Measurements from ENCODE around the gene MAP3K5. TPM values are rescaled to one million over a fixed set of nuclear protein-coding genes. Genes with fewer than 3 reads are reported as not detected.

MAP3K5 gene
- total and polyA plus RNA-seq, 9 of the 15 experiments (the other 6 are each of a cell fraction or from before 2014, with no cell fraction given) = 2.2 to 13.0 (median 9.9) TPM

- no peak for FAIRE-seq
- Histone ChIP-seq H3K4me3 (no peak overlapping the region), H3K27ac (ENCODE audit: extremely low read depth, low read depth, low read length) (no peak overlapping the region), H3K4me2 (ENCODE audit: insufficient read depth, low read length) (no peak overlapping the region), H3K4me1 (replicated peaks in 1 of 2; ENCODE audit: control insufficient read depth in 2 of 2, insufficient read depth in 2 of 2, low read length in 2 of 2) (no peaks in the 10 kb centered on the region; a peak in 1 of 5 replicates), H3K9me3 (replicated peaks; ENCODE audit: control insufficient read depth, insufficient read depth, low read depth, low read length) (no peaks in the 10 kb centered on the region), H2AFZ (ENCODE audit: low read depth, low read length) (no peak overlapping the region), H3K9me1 (ENCODE audit: control insufficient read depth, insufficient read depth, low read length) (no peaks in the 10 kb centered on the region), H4K20me1 (replicated peaks; ENCODE audit: control insufficient read depth, insufficient read depth, low read length) (no peaks in the 10 kb centered on the region), H3K27me3 (ENCODE audit: control insufficient read depth in 2 of 2, insufficient read depth in 2 of 2, low read length in 2 of 2) (no peaks in the 10 kb centered on the region), H3K36me3 (ENCODE audit: control insufficient read depth, insufficient read depth, low read length) (peaks cover 35% of the 10 kb centered on the region; the same call in 2 of the 3 replicates), H3K9ac (ENCODE audit: insufficient read depth in 1 of 2, low read depth in 2 of 2, low read length in 2 of 2) (no peak overlapping the region), H3K79me2 (ENCODE audit: control insufficient read depth, insufficient read depth, low read length) (no peaks in the 10 kb centered on the region)
- CTCF ChIA-PET (ENCODE audit: low intra/inter-chr PET ratio) = no interaction called here
- POLR2A ChIA-PET = interaction anchor here (0.7 kb wide), 1 partner anchor 191 kb away, joined by 3 read pairs; no protein-coding TSS in a partner anchor
- no peak for ATAC-seq
- intact Hi-C loops (cut with micrococcal nuclease) = no loop called here
- WGBS (ENCODE audit: insufficient coverage, low coverage, missing lambda C conversion rate) = 57% methylated on average over 2 of the region's 2 CpGs
- no TSS peak for BruUV-seq (replicated peaks)
- TF ChIP-seq MAFK (IDR thresholded peaks at IDR 0.05; ENCODE audit: low read length) = peak; percentile 52; the same call in 1 of the 2 replicates
- no peak for TF ChIP-seq GMEB1 (CRISPR knock-in tag; IDR thresholded peaks at IDR 0.05)
- TF ChIP-seq ZKSCAN8 (CRISPR knock-in tag; IDR thresholded peaks at IDR 0.05) = no peak
- no peak for TF ChIP-seq ZBTB43 (CRISPR knock-in tag; IDR thresholded peaks at IDR 0.05)
- peak; percentile 76 for TF ChIP-seq C11orf30 (IDR thresholded peaks at IDR 0.05; ENCODE audit: low read depth)
- peak; percentile 87 for TF ChIP-seq ZNF316 (IDR thresholded peaks at IDR 0.05)
- peak; percentile 58 for TF ChIP-seq MAFF (IDR thresholded peaks at IDR 0.05; ENCODE audit: low read length)
- TF ChIP-seq E2F8 (IDR thresholded peaks at IDR 0.05; ENCODE audit: low read depth, partially characterized antibody) = no peak
- no peak for TF ChIP-seq ZNF699 (CRISPR knock-in tag; IDR thresholded peaks at IDR 0.05; ENCODE audit: insufficient replicate concordance)
- 0 out of 2 replicates have a peak, but pooled peaks have one; percentile 63 for TF ChIP-seq MAFG (tag; conservative IDR thresholded peaks at IDR 0.05)
- TF ChIP-seq ZNF644 (tag; IDR thresholded peaks at IDR 0.05; ENCODE audit: low read depth) = 0 out of 2 replicates have a peak, but pooled peaks have one; percentile 12
- TF ChIP-seq TCF7L2 (IDR thresholded peaks at IDR 0.05; ENCODE audit: low read depth, low read length) = no peak
- DNase-seq (ENCODE audit: extremely low read depth in 1 of 4, low spot score in 3 of 4) = no peak
- in situ Hi-C loops (cut with MboI) = no loop called here
Observed at GRCh38 chr6:136592930-136593673, 199.2 kb downstream of the MAP3K5 start.
